HG03196 (cell line): Measurements from ENCODE around the gene NDUFAF2.
"Not testable (repeated sequence)": the region's sequence is repeated elsewhere in the genome, so short reads cannot be mapped to it uniquely, and the experiment has no call there.

Experiments used
- ATAC-seq: cut with Tn5 transposase; IDR thresholded peaks from one replicate; pipeline ENCODE4 v1.9.1; 2021; ENCODE audit not compliant: unreplicated experiment

NDUFAF2 gene

GRCh38 chr5:60992871-60993270 lies 47.9 kb downstream of the NDUFAF2 start:
- no peak for ATAC-seq

- ATAC-seq = no peak
These were observed 48.4 kb downstream of the NDUFAF2 start for GRCh38 chr5:60993425-60993824.

- ATAC-seq = no peak
These were observed 49.0 kb downstream of the NDUFAF2 start for GRCh38 chr5:60993875-60994571.

GRCh38 chr5:60996368-60996767 lies 51.4 kb downstream of the NDUFAF2 start:
- no peak for ATAC-seq

GRCh38 chr5:60997721-60998120 lies 52.7 kb downstream of the NDUFAF2 start:
- ATAC-seq = no peak

- no peak for ATAC-seq
These were observed 55.9 kb downstream of the NDUFAF2 start for GRCh38 chr5:61000887-61001286.

- ATAC-seq = no peak
These were observed 56.6 kb downstream of the NDUFAF2 start for GRCh38 chr5:61001647-61002046.

GRCh38 chr5:61002611-61003355 lies 57.8 kb downstream of the NDUFAF2 start:
- ATAC-seq = no peak

GRCh38 chr5:61004448-61004847 lies 59.4 kb downstream of the NDUFAF2 start:
- ATAC-seq = no peak

- no peak for ATAC-seq
These were observed 64.9 kb downstream of the NDUFAF2 start for GRCh38 chr5:61009907-61010306.

- ATAC-seq = no peak
These were observed 65.8 kb downstream of the NDUFAF2 start for GRCh38 chr5:61010467-61011454.

- no peak for ATAC-seq
These were observed 73.1 kb downstream of the NDUFAF2 start for GRCh38 chr5:61018062-61018461.

GRCh38 chr5:61019642-61020041 lies 74.6 kb downstream of the NDUFAF2 start:
- ATAC-seq = no peak

GRCh38 chr5:61020415-61020814 lies 75.4 kb downstream of the NDUFAF2 start:
- ATAC-seq = no peak

- ATAC-seq = no peak
These were observed 78.1 kb downstream of the NDUFAF2 start for GRCh38 chr5:61023131-61023530.

- ATAC-seq = no peak
These were observed 81.0 kb downstream of the NDUFAF2 start for GRCh38 chr5:61026004-61026403.

GRCh38 chr5:61028382-61028781 lies 83.4 kb downstream of the NDUFAF2 start:
- no peak for ATAC-seq

GRCh38 chr5:61029456-61030162 lies 84.6 kb downstream of the NDUFAF2 start:
- ATAC-seq = no peak

GRCh38 chr5:61030163-61030482 lies 85.1 kb downstream of the NDUFAF2 start:
- ATAC-seq = no peak

GRCh38 chr5:61031301-61031700 lies 86.3 kb downstream of the NDUFAF2 start:
- ATAC-seq = not testable (repeated sequence)

- ATAC-seq = no peak
These were observed 99.5 kb downstream of the NDUFAF2 start for GRCh38 chr5:61044545-61044944.
